Breast epithelium (tissue), 3 donors: ENCODE data around the gene RBBP8.

ENCODE experiments used
- CTCF ChIP-seq, 3 donors: fragments of 450-650 bp; IDR thresholded peaks; one replicate each; pipeline ENCODE4 v1.5.1; 2016 to 2017; ENCODE audit warnings: antibody characterized with exemption in 3 of 3, mild to moderate bottlenecking in 3 of 3, moderate library complexity in 3 of 3
- POLR2A ChIP-seq: fragments of 450-650 bp; IDR thresholded peaks from one replicate; pipeline ENCODE4 v1.6.1; 2016; ENCODE audit warnings: antibody characterized with exemption, mild to moderate bottlenecking, moderate library complexity
- POLR2AphosphoS5 ChIP-seq, 3 donors: sonication (generic); formaldehyde crosslinking; IDR thresholded peaks; one replicate each; pipeline ENCODE4 v1.6.1; 2017; ENCODE audit warnings: antibody characterized with exemption in 3 of 3

DNA sequence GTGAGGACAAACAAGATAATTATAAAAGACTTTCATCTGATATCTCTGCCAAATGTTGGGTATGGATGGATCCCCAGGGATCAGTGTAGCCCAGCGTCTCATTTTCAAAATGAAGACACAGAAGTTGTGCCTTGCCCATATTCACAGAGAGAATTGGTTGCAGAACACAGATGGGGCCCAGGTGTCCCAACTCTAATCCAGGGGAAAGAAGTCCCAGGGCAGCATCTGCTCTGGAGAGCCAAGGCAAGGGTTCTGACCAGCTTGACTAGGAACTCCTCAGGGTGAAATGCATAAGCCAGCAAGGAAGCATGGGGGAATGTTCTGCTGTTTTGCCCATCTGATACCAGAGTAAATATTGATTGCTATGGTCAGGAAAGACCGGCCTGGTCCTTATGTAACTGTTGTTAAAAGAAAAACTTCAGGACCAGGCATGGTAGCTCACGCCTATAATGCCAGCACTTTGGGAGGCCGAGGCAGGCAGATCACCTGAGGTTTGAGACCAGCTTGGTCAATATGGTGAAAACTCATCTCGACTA is 133.4 kb downstream of the RBBP8 start:
- TF ChIP-seq POLR2A = no peak
- no peak for TF ChIP-seq POLR2AphosphoS5 (IDR thresholded peaks at IDR 0.05)
- TF ChIP-seq CTCF (IDR thresholded peaks at IDR 0.05) = no peak
